ENCODE measurements around the gene ANO3.

GRCh38 chr11:26599425-26599824 is 267.5 kb downstream of the ANO3 start:
- no peak for TF ChIP-seq CTCF (conservative IDR thresholded peaks at IDR 0.05)
- no peak for TF ChIP-seq EZH2 (IDR thresholded peaks at IDR 0.05; ENCODE audit: low read depth)

Data from PC-9 (cell line).